G401 (cell line): ENCODE results near the gene IL10RB. TPM values are rescaled to one million over a fixed set of nuclear protein-coding genes. Genes with fewer than 3 reads are reported as not detected.

ENCODE experiments used
- total RNA-seq: library from RNA; depleted of rRNA; stranded (reverse); fragments of >200 nt; shearing (Covaris generic); gene quantifications from 2 replicates; pipeline ENCODE4 v1.2.3, GENCODE V29; 2014; rRNA removed

IL10RB gene
- total RNA-seq, 1 experiment from 2014 or later: 16.7 TPM

Other genes starting within 250 kb of the IL10RB start
- not detected in 2 replicates for gene OLIG2, start 240.4 kb upstream of the IL10RB start, total RNA-seq
- gene OLIG1, start 196.2 kb upstream of the IL10RB start, total RNA-seq: not detected in 2 replicates
- gene IFNAR2, start 36.4 kb upstream of the IL10RB start, total RNA-seq: 3.3 and 6.8 TPM in 2 replicates
- 2.2 and 3.4 TPM in 2 replicates for gene IFNAR1, start 58.6 kb downstream of the IL10RB start, total RNA-seq
- gene IFNGR2, start 137.0 kb downstream of the IL10RB start, total RNA-seq: 61.2 and 66.8 TPM in 2 replicates
- gene TMEM50B, start 213.6 kb downstream of the IL10RB start, total RNA-seq: 24.6 and 28.0 TPM in 2 replicates
- 0.49 and 3.8 TPM in 2 replicates for gene DNAJC28, start 225.3 kb downstream of the IL10RB start, total RNA-seq